MM.1S (cell line): ENCODE data around the gene PM20D1.
"Not testable (repeated sequence)": the region's sequence is repeated elsewhere in the genome, so short reads cannot be mapped to it uniquely, and the experiment has no call there.

Experiments
- DNase-seq: peaks from one replicate; pipeline ENCODE4 v3.0.0-alpha.2; 2015
- H2AFZ ChIP-seq: fragments of 300-600 bp; sonication (generic); 2 replicates; pipeline ENCODE4 v1.6.0; 2016; ENCODE audit warnings: antibody characterized with exemption, low read length
- H3F3A ChIP-seq: fragments of 300-600 bp; sonication (generic); 2 replicates; pipeline ENCODE4 v1.6.1; 2016; ENCODE audit warnings: mild to moderate bottlenecking, antibody characterized with exemption, low read length, moderate library complexity, mixed read lengths; ENCODE audit not compliant: insufficient read depth
- H3K27ac ChIP-seq: fragments of 300-600 bp; sonication (generic); 2 replicates; pipeline ENCODE4 v1.5.1; 2016; ENCODE audit warnings: mild to moderate bottlenecking, low read length
- H3K27me3 ChIP-seq: fragments of 300-600 bp; sonication (generic); replicated peaks from 2 replicates; pipeline ENCODE4 v1.6.0; 2016; ENCODE audit warnings: low read length; ENCODE audit not compliant: insufficient read depth
- H3K36me3 ChIP-seq: fragments of 300-600 bp; sonication (generic); replicated peaks from 2 replicates; pipeline ENCODE4 v1.6.1; 2016; ENCODE audit warnings: mild to moderate bottlenecking, low read length, mixed read lengths; ENCODE audit not compliant: insufficient read depth
- H3K4me1 ChIP-seq: fragments of 300-600 bp; sonication (generic); 2 replicates; pipeline ENCODE4 v1.6.1; 2016; ENCODE audit warnings: low read length, mixed read lengths
- H3K4me2 ChIP-seq: fragments of 300-600 bp; sonication (generic); 2 replicates; pipeline ENCODE4 v1.6.0; 2016; ENCODE audit warnings: low read depth, low read length
- H3K4me3 ChIP-seq: fragments of 300-600 bp; sonication (generic); 2 replicates; pipeline ENCODE4 v1.5.1; 2016; ENCODE audit warnings: low read length, mixed read lengths
- H3K79me2 ChIP-seq: fragments of 300-600 bp; sonication (generic); 2 replicates; pipeline ENCODE4 v1.6.1; 2016; ENCODE audit warnings: mixed run types, low read length, mixed read lengths
- H3K9ac ChIP-seq: fragments of 300-600 bp; sonication (generic); 2 replicates; pipeline ENCODE4 v1.6.1; 2016; ENCODE audit warnings: low read length, mixed read lengths
- H3K9me2 ChIP-seq: fragments of 300-600 bp; sonication (generic); replicated peaks from 2 replicates; pipeline ENCODE4 v1.6.1; 2016; ENCODE audit warnings: mild to moderate bottlenecking, low read length, mixed read lengths; ENCODE audit not compliant: insufficient read depth
- H3K9me3 ChIP-seq: fragments of 300-600 bp; sonication (generic); replicated peaks from 2 replicates; pipeline ENCODE4 v1.6.1; 2016; ENCODE audit warnings: mild to moderate bottlenecking, low read length, mixed read lengths; ENCODE audit not compliant: insufficient read depth
- H4K20me1 ChIP-seq: fragments of 300-600 bp; sonication (generic); 2 replicates; pipeline ENCODE4 v1.6.1; 2016; ENCODE audit warnings: mild to moderate bottlenecking, low read length, moderate library complexity, mixed read lengths; ENCODE audit not compliant: insufficient read depth
- EZH2 ChIP-seq: fragments of 300-600 bp; sonication (generic); optimal IDR thresholded peaks from 2 replicates; pipeline ENCODE3; 2017; ENCODE audit warnings: low read depth, mild to moderate bottlenecking, antibody characterized with exemption, low read length, mixed read lengths
- EZH2phosphoT487 ChIP-seq: fragments of 300-600 bp; sonication (generic); IDR thresholded peaks from 2 replicates; pipeline ENCODE4 v1.6.1; 2018; ENCODE audit warnings: antibody characterized with exemption, low read length
- TF ChIP-seq, protein P1 (sequence below): fragments of 300-600 bp; sonication (generic); IDR thresholded peaks from 2 replicates; pipeline ENCODE4 v1.5.1; 2016; ENCODE audit warnings: antibody characterized with exemption, low read length, mixed read lengths

The PM20D1 gene

GRCh38 chr1:205878026-205878425 is 28.1 kb upstream of the PM20D1 start:
- no peaks in the 10 kb centered on the region for H3K9me3 ChIP-seq
- H3K9ac ChIP-seq: no peak overlapping the region
- no peak for DNase-seq
- no peak overlapping the region for H3K4me3 ChIP-seq
- H3K27ac ChIP-seq: no peak overlapping the region
- H3K27me3 ChIP-seq: no peaks in the 10 kb centered on the region
- H3K79me2 ChIP-seq: no peaks in the 10 kb centered on the region
- no peaks in the 10 kb centered on the region for H3K4me1 ChIP-seq
- no peak overlapping the region for H2AFZ ChIP-seq
- no peaks in the 10 kb centered on the region for H4K20me1 ChIP-seq
- H3K9me2 ChIP-seq: no peaks in the 10 kb centered on the region
- TF ChIP-seq EZH2phosphoT487 (no peak), EZH2 (no peak)
- TF ChIP-seq, protein P1, sequence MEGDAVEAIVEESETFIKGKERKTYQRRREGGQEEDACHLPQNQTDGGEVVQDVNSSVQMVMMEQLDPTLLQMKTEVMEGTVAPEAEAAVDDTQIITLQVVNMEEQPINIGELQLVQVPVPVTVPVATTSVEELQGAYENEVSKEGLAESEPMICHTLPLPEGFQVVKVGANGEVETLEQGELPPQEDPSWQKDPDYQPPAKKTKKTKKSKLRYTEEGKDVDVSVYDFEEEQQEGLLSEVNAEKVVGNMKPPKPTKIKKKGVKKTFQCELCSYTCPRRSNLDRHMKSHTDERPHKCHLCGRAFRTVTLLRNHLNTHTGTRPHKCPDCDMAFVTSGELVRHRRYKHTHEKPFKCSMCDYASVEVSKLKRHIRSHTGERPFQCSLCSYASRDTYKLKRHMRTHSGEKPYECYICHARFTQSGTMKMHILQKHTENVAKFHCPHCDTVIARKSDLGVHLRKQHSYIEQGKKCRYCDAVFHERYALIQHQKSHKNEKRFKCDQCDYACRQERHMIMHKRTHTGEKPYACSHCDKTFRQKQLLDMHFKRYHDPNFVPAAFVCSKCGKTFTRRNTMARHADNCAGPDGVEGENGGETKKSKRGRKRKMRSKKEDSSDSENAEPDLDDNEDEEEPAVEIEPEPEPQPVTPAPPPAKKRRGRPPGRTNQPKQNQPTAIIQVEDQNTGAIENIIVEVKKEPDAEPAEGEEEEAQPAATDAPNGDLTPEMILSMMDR: no peak
- no peaks in the 10 kb centered on the region for H3F3A ChIP-seq
- no peaks in the 10 kb centered on the region for H3K36me3 ChIP-seq
- H3K4me2 ChIP-seq: no peak overlapping the region

GRCh38 chr1:205873148-205873547 is 23.2 kb upstream of the PM20D1 start:
- H4K20me1 ChIP-seq, H3K4me2 ChIP-seq, H3K36me3 ChIP-seq, H3K27me3 ChIP-seq, H3K9me2 ChIP-seq, DNase-seq, H3K4me3 ChIP-seq, H3K9me3 ChIP-seq, H3K9ac ChIP-seq, H3K4me1 ChIP-seq, H2AFZ ChIP-seq, H3K79me2 ChIP-seq, H3K27ac ChIP-seq, H3F3A ChIP-seq: not testable (repeated sequence)

GRCh38 chr1:205870236-205870635 is 20.3 kb upstream of the PM20D1 start:
- H3K27me3 ChIP-seq: no peaks in the 10 kb centered on the region
- H3K36me3 ChIP-seq: no peaks in the 10 kb centered on the region
- DNase-seq: no peak
- no peaks in the 10 kb centered on the region for H4K20me1 ChIP-seq
- H3K9me2 ChIP-seq: no peaks in the 10 kb centered on the region
- no peaks in the 10 kb centered on the region for H3K4me1 ChIP-seq
- no peak overlapping the region for H3K4me3 ChIP-seq
- no peak overlapping the region for H3K27ac ChIP-seq
- H3K4me2 ChIP-seq: no peak overlapping the region
- H3K9me3 ChIP-seq: no peaks in the 10 kb centered on the region
- H3K9ac ChIP-seq: no peak overlapping the region
- TF ChIP-seq EZH2 (no peak), EZH2phosphoT487 (no peak)
- TF ChIP-seq, protein P1: no peak
- H2AFZ ChIP-seq: no peak overlapping the region
- H3K79me2 ChIP-seq: no peaks in the 10 kb centered on the region
- H3F3A ChIP-seq: no peaks in the 10 kb centered on the region

GRCh38 chr1:205861540-205861939 is 11.6 kb upstream of the PM20D1 start:
- Histone ChIP-seq H3K9me3 (no peaks in the 10 kb centered on the region), H3F3A (no peaks in the 10 kb centered on the region), H3K9me2 (no peaks in the 10 kb centered on the region), H3K79me2 (no peaks in the 10 kb centered on the region), H3K36me3 (no peaks in the 10 kb centered on the region), H3K27me3 (no peaks in the 10 kb centered on the region), H3K27ac (no peak overlapping the region), H3K4me3 (no peak overlapping the region), H2AFZ (no peak overlapping the region), H4K20me1 (no peaks in the 10 kb centered on the region), H3K9ac (no peak overlapping the region), H3K4me1 (0 out of 2 replicates have a peak, but pooled peaks cover 3% of the 10 kb centered on the region), H3K4me2 (no peak overlapping the region)
- TF ChIP-seq, protein P1: no peak
- no peak for TF ChIP-seq EZH2phosphoT487
- no peak for TF ChIP-seq EZH2
- no peak for DNase-seq
